HFF-Myc (cell line): Measurements from ENCODE around the gene PILRB.

Experiments
- DNase-seq: peaks from one replicate; pipeline ENCODE4 v3.0.0-alpha.2; 2011; ENCODE audit warnings: low read depth; ENCODE audit errors: extremely low read depth
- H3K4me3 ChIP-seq: replicated peaks from 2 replicates; pipeline ENCODE4 v1.5.1; 2011; ENCODE audit warnings: low read depth, mild to moderate bottlenecking, control low read depth, low read length
- TF ChIP-seq, protein P1 (sequence below): IDR thresholded peaks from 2 replicates; pipeline ENCODE4 v1.5.1; 2012; ENCODE audit warnings: mild to moderate bottlenecking, low read depth, low read length, control low read depth; ENCODE audit errors: missing control alignments

The PILRB gene

DNA sequence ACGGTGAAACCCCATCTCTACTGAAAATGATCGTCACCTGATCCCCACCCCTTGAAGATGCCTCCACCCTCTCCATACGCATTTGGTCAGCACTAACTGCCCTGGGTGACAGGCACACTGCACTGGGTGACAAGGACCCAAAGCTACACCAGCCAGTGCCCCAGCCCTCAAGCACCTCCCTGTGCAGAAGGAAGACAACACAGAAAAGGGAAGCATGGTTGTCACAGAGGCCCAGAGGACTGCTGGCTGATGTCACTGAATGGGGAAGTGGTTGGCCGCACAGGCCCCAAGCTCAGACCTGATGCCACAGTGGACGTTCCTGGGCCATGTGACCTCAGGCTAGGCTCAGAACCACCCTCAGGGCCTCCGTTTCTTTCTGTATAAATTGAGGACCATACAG is 11.2 kb downstream of the PILRB start:
- no peak overlapping the region for H3K4me3 ChIP-seq
- TF ChIP-seq, protein P1, sequence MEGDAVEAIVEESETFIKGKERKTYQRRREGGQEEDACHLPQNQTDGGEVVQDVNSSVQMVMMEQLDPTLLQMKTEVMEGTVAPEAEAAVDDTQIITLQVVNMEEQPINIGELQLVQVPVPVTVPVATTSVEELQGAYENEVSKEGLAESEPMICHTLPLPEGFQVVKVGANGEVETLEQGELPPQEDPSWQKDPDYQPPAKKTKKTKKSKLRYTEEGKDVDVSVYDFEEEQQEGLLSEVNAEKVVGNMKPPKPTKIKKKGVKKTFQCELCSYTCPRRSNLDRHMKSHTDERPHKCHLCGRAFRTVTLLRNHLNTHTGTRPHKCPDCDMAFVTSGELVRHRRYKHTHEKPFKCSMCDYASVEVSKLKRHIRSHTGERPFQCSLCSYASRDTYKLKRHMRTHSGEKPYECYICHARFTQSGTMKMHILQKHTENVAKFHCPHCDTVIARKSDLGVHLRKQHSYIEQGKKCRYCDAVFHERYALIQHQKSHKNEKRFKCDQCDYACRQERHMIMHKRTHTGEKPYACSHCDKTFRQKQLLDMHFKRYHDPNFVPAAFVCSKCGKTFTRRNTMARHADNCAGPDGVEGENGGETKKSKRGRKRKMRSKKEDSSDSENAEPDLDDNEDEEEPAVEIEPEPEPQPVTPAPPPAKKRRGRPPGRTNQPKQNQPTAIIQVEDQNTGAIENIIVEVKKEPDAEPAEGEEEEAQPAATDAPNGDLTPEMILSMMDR = no peak
- no peak for DNase-seq

DNA sequence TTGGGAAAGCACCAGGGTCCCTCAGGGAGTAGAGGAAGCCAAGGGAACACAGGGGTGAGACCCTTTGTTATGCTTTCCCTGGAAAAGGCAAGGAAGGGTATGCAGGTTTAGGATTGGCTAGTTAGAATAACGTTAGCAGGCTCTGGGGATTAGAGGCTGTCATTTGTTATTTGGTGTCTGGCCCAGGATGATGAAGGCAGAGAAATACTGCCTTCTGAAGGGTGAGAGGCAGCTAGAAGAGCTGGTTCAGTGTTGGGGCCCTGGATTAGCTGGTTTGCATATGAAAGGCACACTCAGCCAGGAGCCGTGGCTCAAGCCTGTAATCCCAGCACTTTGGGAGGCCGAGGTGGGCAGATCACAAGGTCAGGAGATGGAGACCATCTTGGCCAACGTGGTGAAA is 12.4 kb downstream of the PILRB start:
- TF ChIP-seq, protein P1 = no peak
- no peak for DNase-seq
- no peak overlapping the region for H3K4me3 ChIP-seq

DNA sequence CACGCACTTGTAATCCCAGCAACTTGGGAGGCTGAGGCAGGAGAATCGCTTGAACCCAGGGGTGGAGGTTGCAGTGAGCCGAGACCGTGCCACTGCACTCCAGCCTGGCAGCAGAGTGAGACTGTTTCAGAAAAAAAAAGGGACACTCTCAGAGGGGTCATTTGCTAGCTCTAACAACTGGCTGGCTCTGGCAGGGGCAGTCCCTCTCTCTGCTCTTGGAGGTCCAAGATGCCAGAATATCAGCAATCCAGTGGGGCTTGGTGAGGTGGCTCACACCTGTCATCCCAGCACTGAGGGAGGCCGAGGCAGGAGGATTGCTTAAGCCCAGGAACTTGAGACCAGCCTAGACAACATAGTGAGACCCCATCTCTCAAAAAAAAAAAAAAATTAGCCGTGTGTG is 12.8 kb downstream of the PILRB start:
- TF ChIP-seq, protein P1 = no peak
- no peak for DNase-seq
- no peak overlapping the region for H3K4me3 ChIP-seq

DNA sequence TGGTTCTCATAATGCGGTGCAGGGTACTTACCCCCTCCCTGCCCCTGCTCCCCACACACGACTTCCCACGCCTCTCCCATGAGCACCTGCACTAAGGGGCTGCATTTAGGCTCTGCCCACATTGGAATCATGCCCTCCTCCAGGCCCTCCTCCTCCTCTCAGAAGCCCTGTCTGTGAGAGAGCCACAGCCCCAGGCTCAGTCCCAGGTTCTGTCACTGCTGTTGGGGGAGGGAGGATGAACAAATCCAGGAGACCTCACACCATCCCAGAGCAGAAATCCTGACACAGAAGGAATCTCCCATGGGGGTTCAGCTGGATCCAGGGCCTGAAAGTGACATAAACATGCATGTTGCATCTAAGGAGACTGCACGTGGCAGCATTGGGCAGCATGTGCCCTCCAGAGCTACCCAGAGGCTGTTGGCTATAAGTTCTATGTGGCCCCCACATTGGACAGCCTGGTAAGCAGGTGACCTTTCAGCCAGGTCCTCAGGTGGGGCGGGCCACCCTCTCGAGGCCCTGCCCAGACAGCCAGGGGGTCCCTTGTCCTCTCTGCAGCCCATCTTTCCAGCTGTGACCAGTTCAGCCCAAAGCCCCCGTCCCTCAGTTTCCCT is 13.7 kb downstream of the PILRB start:
- TF ChIP-seq, protein P1 = no peak
- DNase-seq = no peak
- H3K4me3 ChIP-seq = no peak overlapping the region

DNA sequence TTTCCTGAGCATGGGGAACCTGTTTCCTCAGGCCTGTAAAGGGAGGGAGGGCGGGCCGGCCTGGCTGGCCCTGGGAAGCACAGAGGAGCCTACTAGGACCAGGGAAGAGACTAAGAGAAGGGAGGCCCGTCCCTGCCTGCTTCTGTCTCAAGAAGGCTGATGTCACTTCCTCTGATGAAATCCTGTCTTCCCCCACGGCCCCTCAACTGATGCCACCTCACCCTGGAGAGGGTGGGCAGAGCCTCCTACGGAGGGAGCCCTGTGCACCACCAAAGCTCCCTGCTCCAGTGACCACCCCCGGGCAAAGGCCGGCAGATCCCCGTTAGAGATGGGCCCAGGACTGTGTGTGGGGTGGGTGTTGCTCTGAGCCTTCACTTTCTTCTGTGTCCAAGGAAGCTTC is 14.3 kb downstream of the PILRB start:
- TF ChIP-seq, protein P1 = no peak
- no peak overlapping the region for H3K4me3 ChIP-seq
- no peak for DNase-seq

DNA sequence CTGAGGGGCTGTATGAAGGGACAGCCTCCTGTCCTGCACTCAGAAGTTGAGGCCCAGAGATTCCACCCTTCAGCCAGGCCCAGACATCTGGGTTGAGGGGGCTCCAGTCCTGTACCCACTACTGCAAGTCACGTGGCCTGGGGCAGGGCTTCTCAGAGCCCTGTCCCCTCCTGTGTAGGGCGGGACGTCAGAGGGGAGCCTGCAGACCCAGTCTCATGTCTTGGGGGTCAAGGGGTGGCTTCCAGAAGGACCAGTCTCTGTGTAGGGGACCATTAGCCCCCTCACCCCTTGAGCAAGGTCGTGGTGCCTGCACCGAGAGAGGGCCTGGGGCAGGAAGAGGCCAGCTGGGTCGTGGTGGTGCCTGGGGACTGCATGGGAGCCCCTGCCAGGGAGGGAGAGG is 14.8 kb downstream of the PILRB start:
- H3K4me3 ChIP-seq = no peak overlapping the region

More for the DNA sequence above, 14.8 kb downstream of the PILRB start:
- no peak for DNase-seq
- TF ChIP-seq, protein P1 = no peak
